ENCODE data around the gene NCAPD3. TPM values are rescaled to one million over a fixed set of nuclear protein-coding genes. Genes with fewer than 3 reads are reported as not detected.

NCAPD3 gene
- total and polyA plus RNA-seq, 4 donors: 14.1 to 35.4 (median 24.2) TPM

- Histone ChIP-seq H3K4me3 (ENCODE audit: low read depth in 1 of 3, low read length in 3 of 3) (no peak overlapping the region), H3K36me3 (ENCODE audit: control insufficient read depth in 4 of 4, insufficient read depth in 3 of 4, low read depth in 1 of 4, low read length in 3 of 4) (no peaks in the 10 kb centered on the region), H3K4me1 (ENCODE audit: control insufficient read depth in 4 of 4, insufficient read depth in 4 of 4, low read length in 3 of 4) (peaks cover 15 to 48% (median 31%) of the 10 kb centered on the region in 4 donors), H3K27me3 (ENCODE audit: control insufficient read depth in 4 of 4, insufficient read depth in 4 of 4, low read length in 3 of 4) (no peaks in the 10 kb centered on the region), H3K9ac (ENCODE audit: low read depth in 1 of 2, low read length in 2 of 2) (no peak overlapping the region), H3K9me3 (ENCODE audit: control insufficient read depth in 4 of 4, low read length in 3 of 4) (no peaks in the 10 kb centered on the region), H3K27ac (ENCODE audit: low read depth in 1 of 2, low read length in 2 of 2) (no peak overlapping the region)
- DNase-seq (ENCODE audit: low spot score): no peak
- WGBS: 89% methylated on average over 6 of the region's 6 CpGs
- TF ChIP-seq FOXA1 (IDR thresholded peaks at IDR 0.05): no peak
Measured at GRCh38 chr11:134229126-134229790, 5.5 kb upstream of the NCAPD3 start.

DNA sequence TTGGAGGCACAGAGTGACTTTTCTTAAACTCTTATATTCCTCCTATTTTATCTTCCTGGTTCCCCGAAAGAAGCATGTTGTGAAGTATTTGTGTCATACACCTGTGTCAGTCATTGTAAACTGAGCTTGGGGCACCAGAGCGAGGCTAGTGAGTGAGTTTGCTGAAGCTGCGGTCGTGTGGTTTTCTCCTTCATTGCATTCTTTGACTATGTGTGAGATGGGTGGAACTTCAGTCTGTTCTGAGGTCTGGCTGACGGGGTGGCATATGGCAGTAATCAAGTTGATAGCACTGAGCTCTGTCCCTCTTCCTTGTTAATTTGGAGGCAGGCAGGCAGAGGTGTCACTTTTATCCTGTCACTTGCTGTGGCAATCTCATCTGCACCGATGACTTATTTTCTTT, 4.9 kb upstream of the NCAPD3 start:
- TF ChIP-seq HNF4G (IDR thresholded peaks at IDR 0.05) (no peak), MAX (IDR thresholded peaks at IDR 0.05) (no peak), REST (IDR thresholded peaks at IDR 0.05) (no peak), GABPA (IDR thresholded peaks at IDR 0.05 in 1 of 2, conservative IDR thresholded peaks at IDR 0.05 in 1 of 2) (no peak), SP1 (IDR thresholded peaks at IDR 0.05) (no peak), NR2F2 (IDR thresholded peaks at IDR 0.05) (no peak), JUND (IDR thresholded peaks at IDR 0.05) (no peak), FOXA1 (IDR thresholded peaks at IDR 0.05) (no peak), EGR1 (IDR thresholded peaks at IDR 0.05; ENCODE audit: low read depth in 2 of 2) (no peak), RAD21 (IDR thresholded peaks at IDR 0.05) (no peak), RXRA (IDR thresholded peaks at IDR 0.05) (no peak), CTCF (IDR thresholded peaks at IDR 0.05; ENCODE audit: low read depth, low read length, missing input control) (no peak)
- TF ChIP-seq, protein P1, sequence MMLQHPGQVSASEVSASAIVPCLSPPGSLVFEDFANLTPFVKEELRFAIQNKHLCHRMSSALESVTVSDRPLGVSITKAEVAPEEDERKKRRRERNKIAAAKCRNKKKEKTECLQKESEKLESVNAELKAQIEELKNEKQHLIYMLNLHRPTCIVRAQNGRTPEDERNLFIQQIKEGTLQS (IDR thresholded peaks at IDR 0.05): no peak
- TF ChIP-seq, protein P2, sequence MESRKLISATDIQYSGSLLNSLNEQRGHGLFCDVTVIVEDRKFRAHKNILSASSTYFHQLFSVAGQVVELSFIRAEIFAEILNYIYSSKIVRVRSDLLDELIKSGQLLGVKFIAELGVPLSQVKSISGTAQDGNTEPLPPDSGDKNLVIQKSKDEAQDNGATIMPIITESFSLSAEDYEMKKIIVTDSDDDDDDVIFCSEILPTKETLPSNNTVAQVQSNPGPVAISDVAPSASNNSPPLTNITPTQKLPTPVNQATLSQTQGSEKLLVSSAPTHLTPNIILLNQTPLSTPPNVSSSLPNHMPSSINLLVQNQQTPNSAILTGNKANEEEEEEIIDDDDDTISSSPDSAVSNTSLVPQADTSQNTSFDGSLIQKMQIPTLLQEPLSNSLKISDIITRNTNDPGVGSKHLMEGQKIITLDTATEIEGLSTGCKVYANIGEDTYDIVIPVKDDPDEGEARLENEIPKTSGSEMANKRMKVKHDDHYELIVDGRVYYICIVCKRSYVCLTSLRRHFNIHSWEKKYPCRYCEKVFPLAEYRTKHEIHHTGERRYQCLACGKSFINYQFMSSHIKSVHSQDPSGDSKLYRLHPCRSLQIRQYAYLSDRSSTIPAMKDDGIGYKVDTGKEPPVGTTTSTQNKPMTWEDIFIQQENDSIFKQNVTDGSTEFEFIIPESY (IDR thresholded peaks at IDR 0.05): no peak
- Histone ChIP-seq H3K27me3 (ENCODE audit: control insufficient read depth in 4 of 4, insufficient read depth in 4 of 4, low read length in 3 of 4) (no peaks in the 10 kb centered on the region), H3K9me3 (ENCODE audit: control insufficient read depth in 4 of 4, low read length in 3 of 4) (no peaks in the 10 kb centered on the region), H3K9ac (ENCODE audit: low read depth in 1 of 2, low read length in 2 of 2) (no peak overlapping the region), H3K27ac (ENCODE audit: low read depth in 1 of 2, low read length in 2 of 2) (no peak overlapping the region), H3K36me3 (ENCODE audit: control insufficient read depth in 4 of 4, insufficient read depth in 3 of 4, low read depth in 1 of 4, low read length in 3 of 4) (no peaks in the 10 kb centered on the region), H3K4me3 (ENCODE audit: low read depth in 1 of 3, low read length in 3 of 3) (no peak overlapping the region), H3K4me1 (ENCODE audit: control insufficient read depth in 4 of 4, insufficient read depth in 4 of 4, low read length in 3 of 4) (peaks cover 15 to 48% (median 31%) of the 10 kb centered on the region in 4 donors)
- WGBS: 94% methylated on average over 6 of the region's 6 CpGs
- no peak for DNase-seq (ENCODE audit: low spot score)

Measured in liver (tissue), 9 donors.